ENCODE data around the gene ERGIC2. TPM values are rescaled to one million over a fixed set of nuclear protein-coding genes. Genes with fewer than 3 reads are reported as not detected.

The ERGIC2 gene
- total and polyA plus RNA-seq, 4 donors: 39.5 to 70.5 (median 48.7) TPM

- no peak for TF ChIP-seq CTCF (IDR thresholded peaks at IDR 0.05; ENCODE audit: control extremely low read depth, extremely low read depth)
- H3K9ac ChIP-seq (ENCODE audit: insufficient read depth in 1 of 2, low read length in 2 of 2): no peak overlapping the region
- H3K36me3 ChIP-seq (ENCODE audit: control insufficient read depth in 4 of 4, insufficient read depth in 4 of 4, low read length in 4 of 4): no peaks in the 10 kb centered on the region
- no peaks in the 10 kb centered on the region for H3K27me3 ChIP-seq (ENCODE audit: control insufficient read depth in 3 of 3, insufficient read depth in 3 of 3, low read length in 2 of 3)
- DNase-seq (peak in 1 of 3 donors; percentile 3), ATAC-seq (ENCODE audit: insufficient read depth, low FRiP score) (peak; percentile 43)
- H3K27ac ChIP-seq (ENCODE audit: low read depth in 1 of 2, low read length in 1 of 2): no peak overlapping the region
- H3K9me3 ChIP-seq (ENCODE audit: control insufficient read depth in 4 of 4, insufficient read depth in 3 of 4, low read length in 3 of 4): no peaks in the 10 kb centered on the region
- no peaks in the 10 kb centered on the region for H3K4me1 ChIP-seq (ENCODE audit: control insufficient read depth in 5 of 5, insufficient read depth in 5 of 5, low read length in 5 of 5)
- H3K4me3 ChIP-seq: no peak overlapping the region
Measured at GRCh38 chr12:29428633-29429032, 47.7 kb upstream of the ERGIC2 start.

- 32 to 48% methylated on average over 4 of the region's 4 CpGs for WGBS, 2 donors
- Histone ChIP-seq H3K4me1 (ENCODE audit: control insufficient read depth in 5 of 5, insufficient read depth in 5 of 5, low read length in 5 of 5) (no peaks in the 10 kb centered on the region), H3K9me3 (ENCODE audit: control insufficient read depth in 4 of 4, insufficient read depth in 3 of 4, low read length in 3 of 4) (no peaks in the 10 kb centered on the region), H3K4me3 (no peak overlapping the region), H3K27me3 (ENCODE audit: control insufficient read depth in 3 of 3, insufficient read depth in 3 of 3, low read length in 2 of 3) (no peaks in the 10 kb centered on the region), H3K27ac (ENCODE audit: low read depth in 1 of 2, low read length in 1 of 2) (no peak overlapping the region), H3K36me3 (ENCODE audit: control insufficient read depth in 4 of 4, insufficient read depth in 4 of 4, low read length in 4 of 4) (no peaks in the 10 kb centered on the region), H3K9ac (ENCODE audit: insufficient read depth in 1 of 2, low read length in 2 of 2) (no peak overlapping the region)
- no peak for TF ChIP-seq CTCF (IDR thresholded peaks at IDR 0.05; ENCODE audit: control extremely low read depth, extremely low read depth)
- DNase-seq (no peak), ATAC-seq (ENCODE audit: insufficient read depth, low FRiP score) (no peak)
Measured at GRCh38 chr12:29427964-29428363, 47.0 kb upstream of the ERGIC2 start.

- DNase-seq (no peak), ATAC-seq (ENCODE audit: insufficient read depth, low FRiP score) (no peak)
- H3K9ac ChIP-seq (ENCODE audit: insufficient read depth in 1 of 2, low read length in 2 of 2): no peak overlapping the region
- H3K36me3 ChIP-seq (ENCODE audit: control insufficient read depth in 4 of 4, insufficient read depth in 4 of 4, low read length in 4 of 4): no peaks in the 10 kb centered on the region
- H3K4me3 ChIP-seq: no peak overlapping the region
- no peak overlapping the region for H3K27ac ChIP-seq (ENCODE audit: low read depth in 1 of 2, low read length in 1 of 2)
- no peaks in the 10 kb centered on the region for H3K27me3 ChIP-seq (ENCODE audit: control insufficient read depth in 3 of 3, insufficient read depth in 3 of 3, low read length in 2 of 3)
- TF ChIP-seq CTCF (IDR thresholded peaks at IDR 0.05; ENCODE audit: control extremely low read depth, extremely low read depth): no peak
- H3K4me1 ChIP-seq (ENCODE audit: control insufficient read depth in 5 of 5, insufficient read depth in 5 of 5, low read length in 5 of 5): no peaks in the 10 kb centered on the region
- 82 to 84% methylated on average over 2 of the region's 2 CpGs for WGBS, 2 donors
- no peaks in the 10 kb centered on the region for H3K9me3 ChIP-seq (ENCODE audit: control insufficient read depth in 4 of 4, insufficient read depth in 3 of 4, low read length in 3 of 4)
Measured at GRCh38 chr12:29426498-29426897, 45.5 kb upstream of the ERGIC2 start.

- DNase-seq: peak in 1 of 3 donors; percentile 4
- TF ChIP-seq CTCF (IDR thresholded peaks at IDR 0.05; ENCODE audit: control extremely low read depth, extremely low read depth): no peak
- Histone ChIP-seq H3K27me3 (ENCODE audit: control insufficient read depth in 3 of 3, insufficient read depth in 3 of 3, low read length in 2 of 3) (no peaks in the 10 kb centered on the region), H3K4me3 (no peak overlapping the region), H3K4me1 (ENCODE audit: control insufficient read depth in 5 of 5, insufficient read depth in 5 of 5, low read length in 5 of 5) (no peaks in the 10 kb centered on the region), H3K27ac (ENCODE audit: low read depth in 1 of 2, low read length in 1 of 2) (no peak overlapping the region), H3K9me3 (ENCODE audit: control insufficient read depth in 4 of 4, insufficient read depth in 3 of 4, low read length in 3 of 4) (no peaks in the 10 kb centered on the region), H3K36me3 (ENCODE audit: control insufficient read depth in 4 of 4, insufficient read depth in 4 of 4, low read length in 4 of 4) (no peaks in the 10 kb centered on the region), H3K9ac (ENCODE audit: insufficient read depth in 1 of 2, low read length in 2 of 2) (no peak overlapping the region)
- 56 to 77% methylated on average over 2 of the region's 2 CpGs for whole genome bisulfite sequencing, 2 donors
- no peak for ATAC-seq (ENCODE audit: insufficient read depth, low FRiP score)
Measured at GRCh38 chr12:29425722-29426121, 44.8 kb upstream of the ERGIC2 start.
